ENCODE data around the gene RNF152.

The RNF152 gene

DNA sequence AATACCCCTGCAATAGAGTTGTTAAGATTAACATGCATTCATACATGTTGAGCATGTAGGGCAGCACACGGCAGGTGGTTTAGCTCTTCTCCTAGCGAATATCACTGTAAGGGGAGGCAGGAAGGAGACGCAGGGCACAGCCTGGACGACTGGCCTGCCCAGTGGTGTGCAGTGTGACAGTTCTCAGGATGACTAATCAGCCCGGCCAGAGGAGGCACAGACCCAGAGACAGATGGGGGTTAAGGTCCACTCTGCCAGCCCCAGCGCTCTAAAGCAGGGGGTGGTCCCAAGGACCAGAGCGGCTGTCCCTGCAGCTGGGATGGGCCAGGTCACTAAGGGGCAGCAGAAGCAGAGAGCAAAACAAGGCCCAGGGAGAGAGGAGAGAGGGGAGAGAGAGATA, 63.7 kb downstream of the RNF152 start:
- TF ChIP-seq, protein P1, sequence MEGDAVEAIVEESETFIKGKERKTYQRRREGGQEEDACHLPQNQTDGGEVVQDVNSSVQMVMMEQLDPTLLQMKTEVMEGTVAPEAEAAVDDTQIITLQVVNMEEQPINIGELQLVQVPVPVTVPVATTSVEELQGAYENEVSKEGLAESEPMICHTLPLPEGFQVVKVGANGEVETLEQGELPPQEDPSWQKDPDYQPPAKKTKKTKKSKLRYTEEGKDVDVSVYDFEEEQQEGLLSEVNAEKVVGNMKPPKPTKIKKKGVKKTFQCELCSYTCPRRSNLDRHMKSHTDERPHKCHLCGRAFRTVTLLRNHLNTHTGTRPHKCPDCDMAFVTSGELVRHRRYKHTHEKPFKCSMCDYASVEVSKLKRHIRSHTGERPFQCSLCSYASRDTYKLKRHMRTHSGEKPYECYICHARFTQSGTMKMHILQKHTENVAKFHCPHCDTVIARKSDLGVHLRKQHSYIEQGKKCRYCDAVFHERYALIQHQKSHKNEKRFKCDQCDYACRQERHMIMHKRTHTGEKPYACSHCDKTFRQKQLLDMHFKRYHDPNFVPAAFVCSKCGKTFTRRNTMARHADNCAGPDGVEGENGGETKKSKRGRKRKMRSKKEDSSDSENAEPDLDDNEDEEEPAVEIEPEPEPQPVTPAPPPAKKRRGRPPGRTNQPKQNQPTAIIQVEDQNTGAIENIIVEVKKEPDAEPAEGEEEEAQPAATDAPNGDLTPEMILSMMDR (IDR thresholded peaks at IDR 0.05; ENCODE audit: poor library complexity, severe bottlenecking) = no peak
- Histone ChIP-seq H3K9me3 (ENCODE audit: severe bottlenecking) (no peaks in the 10 kb centered on the region), H3K36me3 (ENCODE audit: low read depth) (no peaks in the 10 kb centered on the region), H3K27me3 (ENCODE audit: insufficient read depth, poor library complexity, severe bottlenecking) (no peaks in the 10 kb centered on the region), H3K27ac (ENCODE audit: poor library complexity, severe bottlenecking) (no peak overlapping the region), H3K4me3 (ENCODE audit: severe bottlenecking) (no peak overlapping the region), H3K4me1 (ENCODE audit: insufficient read depth, poor library complexity, severe bottlenecking) (no peaks in the 10 kb centered on the region)
- ATAC-seq (ENCODE audit: low read depth) (no peak), DNase-seq (ENCODE audit: low spot score) (no peak)

DNA sequence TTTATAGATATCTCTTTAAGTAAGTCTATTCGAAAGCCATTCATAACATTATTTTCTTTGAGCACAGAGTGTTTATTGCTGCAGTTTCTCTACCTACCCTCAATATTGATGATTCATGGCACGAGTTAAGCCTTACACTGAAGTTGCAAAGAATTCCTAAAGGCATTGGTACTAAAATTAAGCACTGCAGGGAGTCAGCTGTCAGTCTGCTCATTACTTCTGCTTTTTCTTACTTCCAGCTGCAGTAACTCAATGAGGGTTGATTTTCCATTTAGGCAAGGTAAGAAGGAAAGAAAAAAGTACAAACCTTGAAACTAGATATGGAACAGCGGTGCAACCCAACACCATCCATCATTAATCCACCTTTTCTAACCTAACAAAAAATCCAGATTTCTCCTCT, 65.2 kb downstream of the RNF152 start:
- no peaks in the 10 kb centered on the region for H3K27me3 ChIP-seq (ENCODE audit: insufficient read depth, poor library complexity, severe bottlenecking)
- ATAC-seq (ENCODE audit: low read depth) (no peak), DNase-seq (ENCODE audit: low spot score) (no peak)
- TF ChIP-seq, protein P1 (IDR thresholded peaks at IDR 0.05; ENCODE audit: poor library complexity, severe bottlenecking) = no peak
- H3K4me1 ChIP-seq (ENCODE audit: insufficient read depth, poor library complexity, severe bottlenecking) = no peaks in the 10 kb centered on the region
- no peaks in the 10 kb centered on the region for H3K9me3 ChIP-seq (ENCODE audit: severe bottlenecking)
- H3K36me3 ChIP-seq (ENCODE audit: low read depth) = no peaks in the 10 kb centered on the region
- H3K27ac ChIP-seq (ENCODE audit: poor library complexity, severe bottlenecking) = no peak overlapping the region
- no peak overlapping the region for H3K4me3 ChIP-seq (ENCODE audit: severe bottlenecking)

DNA sequence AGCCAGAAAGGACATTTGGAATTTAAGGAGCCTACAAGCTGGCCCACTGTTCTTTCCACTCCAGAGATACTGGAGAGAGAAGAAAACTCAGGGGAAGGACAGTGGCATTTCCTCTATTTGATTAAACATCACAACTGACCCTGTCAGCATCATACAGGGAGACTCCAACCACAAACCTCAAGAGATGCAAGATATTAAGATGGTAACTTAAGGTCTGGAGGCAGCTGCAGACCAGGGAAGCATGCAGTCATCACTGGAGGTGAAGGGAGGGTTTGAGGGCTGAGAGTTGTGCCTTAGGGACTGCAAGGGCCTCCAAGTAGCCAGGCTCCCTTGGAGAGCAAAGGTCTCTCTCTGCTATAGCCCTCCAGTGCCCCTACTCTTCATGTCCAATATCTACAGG, 67.4 kb downstream of the RNF152 start:
- no peak; the same call in 2 of the 3 replicates for ATAC-seq (ENCODE audit: low read depth)
- no peaks in the 10 kb centered on the region for H3K9me3 ChIP-seq (ENCODE audit: severe bottlenecking)
- no peak overlapping the region for H3K4me3 ChIP-seq (ENCODE audit: severe bottlenecking)
- no peaks in the 10 kb centered on the region for H3K36me3 ChIP-seq (ENCODE audit: low read depth)
- no peaks in the 10 kb centered on the region for H3K27me3 ChIP-seq (ENCODE audit: insufficient read depth, poor library complexity, severe bottlenecking)
- DNase-seq (ENCODE audit: low spot score) = no peak
- TF ChIP-seq, protein P1 (IDR thresholded peaks at IDR 0.05; ENCODE audit: poor library complexity, severe bottlenecking) = no peak
- H3K27ac ChIP-seq (ENCODE audit: poor library complexity, severe bottlenecking) = no peak overlapping the region
- H3K4me1 ChIP-seq (ENCODE audit: insufficient read depth, poor library complexity, severe bottlenecking) = no peaks in the 10 kb centered on the region

DNA sequence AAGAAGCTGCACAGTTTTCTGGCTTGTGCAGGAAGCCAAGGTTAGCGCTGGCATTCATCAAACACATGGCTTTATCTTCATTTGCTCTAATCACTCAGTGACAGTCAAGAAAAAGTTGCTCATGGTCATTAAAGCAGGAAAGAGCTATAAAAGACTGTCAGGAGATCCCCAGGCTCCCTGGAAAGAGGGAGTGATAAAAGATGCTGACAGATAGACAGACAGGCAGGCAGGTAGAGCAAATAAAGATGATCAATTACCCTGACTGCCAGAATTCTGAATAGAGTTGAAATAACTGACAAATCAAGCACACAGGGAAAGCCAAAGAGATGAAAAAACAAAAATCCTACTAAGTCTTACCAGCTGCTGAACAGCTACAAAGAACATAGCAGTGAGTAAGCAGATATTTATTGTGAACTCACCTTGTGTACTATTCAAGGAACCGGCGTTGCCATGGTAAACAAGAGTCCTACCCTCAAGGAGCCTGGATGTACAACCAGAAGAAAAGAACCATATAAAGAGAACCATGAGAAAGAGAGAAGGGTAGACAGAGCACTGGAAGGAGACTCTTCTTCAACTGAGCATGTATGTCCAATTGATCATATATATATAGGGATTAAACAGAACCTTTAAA, 68.0 kb downstream of the RNF152 start:
- Histone ChIP-seq H3K36me3 (ENCODE audit: low read depth) (no peaks in the 10 kb centered on the region), H3K9me3 (ENCODE audit: severe bottlenecking) (no peaks in the 10 kb centered on the region), H3K4me1 (ENCODE audit: insufficient read depth, poor library complexity, severe bottlenecking) (no peaks in the 10 kb centered on the region), H3K27ac (ENCODE audit: poor library complexity, severe bottlenecking) (no peak overlapping the region), H3K4me3 (ENCODE audit: severe bottlenecking) (no peak overlapping the region), H3K27me3 (ENCODE audit: insufficient read depth, poor library complexity, severe bottlenecking) (no peaks in the 10 kb centered on the region)
- TF ChIP-seq, protein P1 (IDR thresholded peaks at IDR 0.05; ENCODE audit: poor library complexity, severe bottlenecking) = no peak
- DNase-seq (ENCODE audit: low spot score) = no peak
- no peak for ATAC-seq (ENCODE audit: low read depth)

DNA sequence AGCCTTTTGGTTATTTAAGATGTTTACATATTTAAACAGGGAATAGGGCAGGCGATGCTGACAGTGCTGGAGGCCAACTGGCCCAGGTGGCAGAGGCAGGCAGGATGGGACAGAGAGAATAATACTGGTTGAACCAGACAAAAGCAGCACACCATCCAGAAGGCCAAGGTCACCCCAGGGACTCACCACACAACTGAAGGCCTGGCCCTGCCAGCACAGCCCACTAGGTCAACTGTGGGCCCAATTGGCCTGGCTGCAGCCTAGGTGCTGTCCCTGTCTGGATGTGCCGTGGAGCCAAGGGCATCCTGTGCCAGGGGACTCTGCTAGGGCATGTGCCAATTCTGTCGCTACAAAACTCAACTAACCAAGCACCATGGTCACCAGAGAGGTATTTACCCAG, 69.2 kb downstream of the RNF152 start:
- DNase-seq (ENCODE audit: low spot score) (no peak), ATAC-seq (ENCODE audit: low read depth) (no peak)
- H3K4me3 ChIP-seq (ENCODE audit: severe bottlenecking) = no peak overlapping the region
- no peaks in the 10 kb centered on the region for H3K27me3 ChIP-seq (ENCODE audit: insufficient read depth, poor library complexity, severe bottlenecking)
- no peaks in the 10 kb centered on the region for H3K4me1 ChIP-seq (ENCODE audit: insufficient read depth, poor library complexity, severe bottlenecking)
- no peak overlapping the region for H3K27ac ChIP-seq (ENCODE audit: poor library complexity, severe bottlenecking)
- H3K36me3 ChIP-seq (ENCODE audit: low read depth) = no peaks in the 10 kb centered on the region
- no peaks in the 10 kb centered on the region for H3K9me3 ChIP-seq (ENCODE audit: severe bottlenecking)
- TF ChIP-seq, protein P1 (IDR thresholded peaks at IDR 0.05; ENCODE audit: poor library complexity, severe bottlenecking) = no peak

Measured in RWPE2 (cell line).